GM18508 (cell line): ENCODE measurements around the gene PPM1K.
"Not testable (repeated sequence)": the region's sequence is repeated elsewhere in the genome, so short reads cannot be mapped to it uniquely, and the experiment has no call there.

Experiments
- ATAC-seq: cut with Tn5 transposase; IDR thresholded peaks from one replicate; pipeline ENCODE4 v1.9.1; 2021; ENCODE audit warnings: moderate number of reproducible peaks; ENCODE audit not compliant: insufficient read depth, unreplicated experiment

The PPM1K gene

DNA sequence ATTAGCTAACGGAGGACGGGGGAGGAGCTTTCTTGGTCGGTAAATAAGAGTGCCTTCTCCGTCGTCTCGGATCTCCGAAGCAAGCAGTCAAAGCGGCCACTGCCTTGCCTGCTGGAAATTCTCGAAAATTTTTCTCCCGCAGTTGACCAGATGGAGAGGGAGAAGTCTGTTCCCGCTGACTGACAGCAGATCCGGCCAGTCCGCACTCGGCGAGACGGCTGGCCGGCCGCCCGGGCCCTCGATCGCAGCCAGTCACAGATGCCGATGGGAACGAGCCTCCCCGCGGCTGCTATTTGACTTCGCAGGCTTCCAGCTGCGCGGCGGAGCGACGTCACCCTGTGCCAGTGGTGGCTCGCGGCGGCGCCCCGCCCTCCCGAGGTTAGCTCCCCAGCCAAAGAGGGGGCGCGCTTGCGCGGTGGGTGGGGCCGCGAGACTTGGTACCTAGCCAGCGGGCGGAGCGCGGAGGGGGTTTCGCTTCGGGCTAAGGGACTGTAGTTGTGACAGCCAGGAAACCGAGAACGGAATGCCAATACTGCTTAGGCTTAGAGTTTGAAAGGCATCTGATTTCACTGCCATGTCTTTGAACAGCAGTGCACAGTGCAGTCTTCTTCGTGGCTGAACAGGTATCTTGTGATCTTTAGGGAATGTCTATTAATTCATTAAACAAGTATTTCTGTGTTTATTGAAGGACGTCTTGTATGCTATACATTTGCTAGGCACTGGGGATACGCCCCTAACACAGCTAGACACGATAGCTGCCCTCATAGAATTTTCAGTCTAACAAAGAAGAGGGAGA, at the start of gene PPM1K:
Gene PPM1K (minus strand): TSS at position 123 of the 796 bp plus-strand sequence. CDS start 5,978 bp downstream, outside the sequence.
- peak; percentile 72 for ATAC-seq

DNA sequence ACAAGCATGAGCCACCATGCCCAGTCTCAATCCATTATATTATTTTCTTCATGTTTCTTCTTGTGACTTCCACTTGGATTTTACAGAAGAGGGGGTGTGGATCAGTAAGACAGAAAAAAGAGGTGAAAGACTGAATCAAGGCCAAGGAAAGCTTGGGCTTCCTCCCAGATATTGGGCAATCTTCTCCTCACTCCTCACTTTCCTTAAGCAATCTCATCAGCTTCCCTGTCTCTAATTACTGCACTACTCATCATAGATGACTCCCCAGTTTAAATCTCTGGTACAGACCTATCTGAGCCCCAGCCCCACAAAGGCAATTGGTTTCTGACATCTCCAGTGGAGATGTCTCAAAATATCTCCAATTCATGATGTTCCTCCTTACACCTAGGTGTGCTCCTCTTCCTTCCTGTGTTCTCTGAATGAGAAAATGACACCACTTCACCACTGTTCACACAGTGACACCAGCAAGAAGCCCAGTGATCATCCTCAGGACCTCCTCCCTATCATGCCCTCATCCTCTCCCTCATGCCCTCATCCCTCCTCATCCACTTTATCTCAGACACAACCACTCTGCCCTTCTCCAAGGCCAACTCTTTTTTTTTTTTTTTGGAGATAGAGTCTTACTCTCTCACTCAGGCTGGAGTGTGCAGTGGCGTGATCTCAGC, 49.5 kb upstream of the PPM1K start:
- ATAC-seq, result no peak

DNA sequence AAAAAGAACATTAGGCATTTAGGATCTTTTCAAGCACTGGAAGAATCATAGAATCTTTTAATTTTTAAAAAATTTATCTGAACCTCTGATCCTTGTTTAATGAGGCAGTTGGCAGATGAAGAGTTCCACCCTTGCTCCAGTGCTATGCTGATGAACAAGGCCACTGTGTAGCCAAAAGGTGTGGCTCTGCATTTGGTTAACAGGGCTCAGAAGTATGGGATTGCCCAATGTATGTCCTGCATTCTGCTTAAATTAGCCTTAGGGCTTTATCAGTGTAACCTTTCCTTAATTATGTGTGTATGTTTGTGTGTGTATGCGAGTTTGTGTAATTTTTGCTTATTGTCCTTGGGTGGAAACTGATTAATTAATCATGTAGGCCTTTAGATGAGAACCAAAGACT, 43.3 kb upstream of the PPM1K start:
- no peak for ATAC-seq

DNA sequence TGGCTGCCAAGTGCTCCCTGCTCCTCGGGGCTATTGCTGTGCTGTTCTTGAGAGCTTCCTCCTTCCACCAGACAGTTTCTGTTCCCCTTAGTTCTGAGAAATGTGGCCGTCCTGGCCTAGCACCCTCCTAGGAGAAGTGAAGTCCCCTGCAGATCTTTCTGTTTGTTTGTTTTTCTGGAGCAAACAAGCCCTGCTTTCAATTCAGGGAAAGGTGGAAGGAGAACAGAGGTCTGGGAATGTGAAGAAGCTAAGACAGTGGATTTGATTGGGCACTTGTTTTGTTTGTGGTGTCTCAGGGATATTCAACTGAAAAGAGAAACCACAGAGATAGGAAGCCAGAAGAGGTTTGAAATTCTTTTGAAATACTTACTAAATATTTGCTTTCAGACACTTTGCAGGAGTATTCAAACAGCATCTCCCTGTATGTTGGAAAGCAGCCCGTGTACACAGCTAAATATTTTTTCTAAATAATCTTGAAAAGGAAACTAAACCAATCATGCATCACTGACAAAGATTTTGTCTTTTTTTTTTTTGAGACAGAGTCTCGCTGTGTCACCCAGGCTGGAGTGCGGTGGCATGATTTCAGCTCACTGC, 36.5 kb upstream of the PPM1K start:
- ATAC-seq, result peak; percentile 95

DNA sequence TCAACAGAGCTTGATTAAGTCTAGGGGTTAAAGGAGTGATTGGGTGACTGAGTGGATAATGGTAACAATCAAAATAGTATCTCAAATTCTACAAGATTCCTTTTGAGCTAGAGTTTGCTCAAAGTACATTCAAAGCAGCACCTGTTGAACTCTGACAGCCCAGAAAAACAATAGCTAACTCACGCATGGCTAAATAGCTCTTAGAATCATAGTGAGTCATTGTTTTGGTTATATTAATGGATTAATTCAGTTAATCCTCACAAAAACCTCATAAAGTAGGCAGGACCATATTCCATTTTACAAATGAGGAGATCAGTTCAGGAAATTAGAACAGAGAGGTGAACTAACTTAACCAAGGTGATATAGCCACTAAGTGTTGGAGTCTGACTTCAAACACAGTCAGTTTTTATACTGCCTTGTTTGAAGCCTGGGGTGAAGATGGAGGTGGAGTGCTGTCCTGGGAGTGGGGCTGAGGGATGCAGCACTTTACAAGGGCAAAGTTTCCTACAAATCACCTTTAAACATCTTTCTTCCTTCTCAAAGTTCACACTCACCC, 35.9 kb upstream of the PPM1K start:
- ATAC-seq, result peak; percentile 39

DNA sequence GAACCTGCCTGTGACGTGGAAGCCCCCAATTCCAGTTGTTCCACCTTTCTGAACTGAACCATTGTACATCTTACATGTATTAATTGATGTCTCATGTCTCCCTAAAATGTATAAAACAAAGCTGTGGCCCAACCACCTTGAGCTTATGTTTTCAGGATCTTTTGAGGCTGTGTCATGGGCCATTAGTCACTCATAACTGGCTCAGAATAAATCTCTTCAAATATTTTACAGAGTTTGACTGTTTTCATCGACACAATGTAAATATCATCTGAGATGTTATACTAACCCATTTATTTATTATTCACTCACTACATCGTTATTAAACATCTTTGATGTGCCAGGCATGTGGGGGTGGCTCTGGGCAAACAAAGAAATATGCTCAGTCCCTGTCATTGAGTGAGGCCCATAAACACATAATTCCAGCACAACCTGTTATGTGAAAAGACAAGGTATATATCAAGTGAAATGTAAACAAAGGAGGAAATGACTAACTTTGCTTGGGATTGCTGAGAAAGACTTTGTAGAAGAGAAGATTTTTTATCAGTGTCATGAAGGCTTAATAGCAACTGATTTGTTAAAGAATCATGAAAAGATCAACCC, 34.5 kb upstream of the PPM1K start:
- no peak for ATAC-seq

DNA sequence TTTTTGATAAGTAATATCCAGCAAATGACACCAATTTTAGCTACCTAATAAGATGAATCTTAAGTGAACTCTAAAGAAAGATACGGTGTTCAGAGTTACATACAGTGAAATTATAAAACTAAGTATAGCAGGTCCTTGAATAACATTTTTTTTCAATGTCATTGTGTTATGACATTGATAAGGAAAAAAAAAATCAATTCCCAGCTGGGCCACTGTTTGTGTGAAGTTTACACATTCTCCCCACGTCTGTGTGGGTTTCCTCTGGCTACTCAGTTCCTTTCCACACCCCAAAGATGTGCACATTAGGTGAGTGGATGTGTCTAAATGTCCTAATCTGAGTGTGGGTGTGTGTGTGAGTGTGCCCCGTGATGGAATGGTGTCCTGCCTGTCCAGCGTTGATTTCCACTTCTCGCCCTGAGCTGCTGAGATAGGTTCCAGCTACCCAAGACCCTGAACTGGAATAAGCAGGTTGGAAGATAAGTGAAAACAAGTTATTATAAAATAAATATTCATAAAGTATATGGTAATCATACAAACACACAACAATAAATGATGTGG, 31.2 kb upstream of the PPM1K start:
- no peak for ATAC-seq

DNA sequence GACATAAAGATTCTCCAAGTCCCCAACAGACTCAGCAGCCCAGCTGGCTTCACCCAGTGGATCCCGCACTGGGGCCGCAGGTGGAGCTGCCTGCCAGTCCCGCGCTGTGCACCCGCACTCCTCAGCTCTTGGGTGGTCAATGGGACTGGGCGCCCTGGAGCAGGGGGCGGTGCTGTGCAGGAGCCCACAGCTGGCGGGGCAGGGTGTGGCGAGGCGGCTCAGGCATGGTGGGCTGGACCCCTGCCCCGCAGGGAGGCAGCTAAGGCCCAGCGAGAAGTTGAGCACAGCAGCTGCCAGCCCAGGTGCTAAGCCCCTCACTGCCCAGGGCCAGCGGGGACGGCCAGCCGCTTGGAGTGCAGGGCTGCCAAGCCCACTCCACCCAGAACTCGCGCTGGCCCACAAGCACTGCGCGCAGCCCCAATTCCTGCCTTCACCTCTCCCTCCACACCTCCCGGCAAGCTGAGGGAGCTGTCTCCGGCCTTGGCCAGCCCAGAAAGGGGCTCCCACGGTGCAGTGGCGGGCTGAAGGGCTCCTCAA, 28.8 kb upstream of the PPM1K start:
- not testable (repeated sequence) for ATAC-seq

DNA sequence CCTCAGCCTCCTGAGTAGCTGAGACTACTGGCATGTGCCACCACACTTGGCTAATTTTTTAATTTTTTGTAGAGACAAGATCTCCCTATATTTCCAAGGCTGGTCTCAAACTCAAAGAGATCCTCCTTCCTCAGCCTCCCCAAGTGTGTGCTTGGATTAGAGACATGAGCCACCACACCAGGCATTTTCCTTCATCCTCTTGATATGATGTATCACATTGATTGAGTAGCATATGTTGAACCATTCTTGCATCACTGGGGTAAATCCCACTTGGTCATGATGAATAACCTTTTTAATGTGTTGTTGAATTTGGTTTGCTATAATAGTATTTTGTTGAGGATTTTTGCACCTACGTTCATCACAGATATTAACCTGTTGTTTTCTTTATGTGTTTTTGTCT, 24.2 kb upstream of the PPM1K start:
- ATAC-seq, result no peak

DNA sequence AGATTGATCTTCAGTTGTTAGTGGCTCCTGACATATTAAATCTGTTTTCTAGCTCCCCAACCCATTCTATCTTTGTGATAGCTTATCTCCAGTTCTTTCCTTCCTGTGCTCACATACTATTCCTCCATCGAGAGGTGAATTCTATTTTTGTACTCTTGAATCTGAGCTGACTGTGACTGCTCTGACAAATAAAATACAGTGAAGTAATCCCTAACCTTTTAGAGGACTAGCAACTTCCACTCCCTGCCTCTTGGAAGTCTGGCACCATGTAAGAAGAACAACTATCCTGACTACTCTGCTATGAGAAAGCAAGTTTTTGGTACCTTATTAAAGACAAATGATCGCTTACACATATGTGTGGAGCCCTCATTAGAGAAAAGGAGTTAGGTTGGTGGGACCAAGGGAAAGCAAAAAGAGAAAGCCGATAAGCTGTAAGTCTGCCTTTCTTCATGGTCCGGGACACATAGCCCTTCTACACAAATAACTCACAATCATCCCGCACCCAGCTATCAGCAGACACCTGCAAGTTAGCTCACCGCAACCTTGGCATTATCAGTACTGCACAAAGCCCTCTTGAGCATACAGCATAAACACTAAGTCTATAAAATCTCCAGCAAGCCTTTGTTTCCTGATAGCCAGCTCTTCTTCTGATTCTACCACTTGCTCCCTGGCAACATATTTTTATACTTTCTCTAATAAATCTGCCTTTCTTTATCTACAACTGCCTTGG, 13.5 kb upstream of the PPM1K start:
- no peak for ATAC-seq

DNA sequence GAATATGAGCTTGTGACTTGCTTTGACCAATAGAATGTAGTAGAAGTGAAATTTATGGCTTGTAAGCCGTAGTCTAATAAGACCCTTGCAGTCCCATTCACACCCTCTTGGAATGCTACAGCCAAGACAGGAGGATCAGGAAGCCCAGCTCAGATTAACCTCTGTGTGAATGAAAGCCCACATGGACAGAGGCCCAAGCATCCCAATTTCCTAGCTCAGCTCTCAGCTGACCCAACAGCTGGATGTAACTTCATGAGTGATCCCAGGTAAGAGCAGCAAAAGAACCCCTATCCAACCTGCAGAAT, 12.8 kb upstream of the PPM1K start:
- no peak for ATAC-seq

DNA sequence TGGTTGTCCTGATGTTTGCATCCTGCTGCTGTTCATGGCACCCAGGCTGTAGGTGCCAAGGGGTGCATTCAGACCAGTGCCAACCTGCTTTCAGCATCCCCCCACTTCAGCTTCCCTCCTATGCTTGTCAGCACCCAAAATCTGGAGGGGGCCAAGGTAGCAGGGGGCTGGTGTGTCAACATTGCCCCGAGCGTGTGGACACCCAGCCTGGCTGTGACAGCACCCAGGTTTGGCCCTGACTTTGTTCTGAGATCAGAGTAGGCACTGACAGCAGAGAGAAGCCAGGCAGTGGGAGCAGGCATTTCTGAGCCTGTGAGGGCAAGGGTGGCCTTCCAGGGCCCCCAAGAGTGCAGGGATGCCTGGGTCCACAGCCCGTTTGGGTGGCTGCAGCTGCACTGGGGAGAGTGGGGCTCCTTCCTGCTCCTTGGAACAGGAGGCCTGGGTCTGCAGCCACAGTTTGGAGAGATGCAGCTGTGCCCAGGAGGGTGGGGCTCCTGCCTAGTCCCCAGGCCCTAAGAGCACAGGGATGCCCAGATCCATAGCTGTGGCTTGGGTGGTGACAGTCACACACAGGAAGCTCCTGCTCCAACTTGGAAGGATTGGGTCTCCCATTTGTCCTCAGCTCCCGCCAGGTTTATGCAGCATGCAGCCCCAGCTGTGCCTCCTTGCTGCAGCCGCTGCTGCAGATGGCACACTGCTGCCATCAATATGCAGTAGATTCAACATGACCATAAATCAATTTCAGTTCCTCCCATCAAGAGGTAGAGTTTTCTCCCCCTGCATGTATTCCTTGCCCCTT, 12.3 kb upstream of the PPM1K start:
- no peak for ATAC-seq

DNA sequence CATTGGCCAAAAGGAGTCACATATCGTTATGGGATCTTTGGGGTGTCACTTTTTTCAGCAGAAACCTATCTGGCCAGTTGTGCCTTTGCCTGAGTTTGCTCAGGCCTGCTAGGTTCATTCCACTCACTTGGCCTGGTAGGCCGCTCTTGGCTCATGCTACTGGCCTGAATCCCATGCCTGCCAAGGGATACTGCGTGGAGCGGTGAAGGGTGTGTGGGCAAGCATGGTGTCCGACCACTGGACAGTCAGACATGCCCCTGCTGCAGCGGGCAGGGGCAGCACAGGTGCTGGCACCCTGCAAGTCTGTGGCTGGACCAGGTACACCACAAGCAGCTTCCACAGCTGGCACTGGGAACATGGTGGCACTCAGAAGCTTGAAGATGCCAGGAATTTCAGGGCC, 11.3 kb upstream of the PPM1K start:
- no peak for ATAC-seq

DNA sequence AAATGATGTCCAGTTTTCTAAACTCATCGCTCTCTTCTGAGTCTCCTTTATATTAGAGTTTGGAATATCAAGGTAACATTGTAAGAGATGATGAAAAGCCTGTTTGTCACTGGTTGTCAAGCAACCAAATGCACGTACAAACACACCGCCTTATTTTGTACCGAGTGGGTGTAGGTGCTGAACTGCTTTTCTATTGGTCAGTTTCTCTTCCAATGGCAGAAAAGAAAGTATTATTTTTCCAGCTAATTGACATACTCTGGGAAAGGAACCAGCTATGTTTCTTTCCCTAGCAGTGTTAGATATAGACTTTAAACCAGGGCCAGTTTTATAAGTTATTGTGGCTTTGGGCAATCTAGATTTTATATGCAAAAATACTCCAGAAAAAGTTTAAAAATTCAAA, 6.6 kb upstream of the PPM1K start:
- no peak for ATAC-seq

DNA sequence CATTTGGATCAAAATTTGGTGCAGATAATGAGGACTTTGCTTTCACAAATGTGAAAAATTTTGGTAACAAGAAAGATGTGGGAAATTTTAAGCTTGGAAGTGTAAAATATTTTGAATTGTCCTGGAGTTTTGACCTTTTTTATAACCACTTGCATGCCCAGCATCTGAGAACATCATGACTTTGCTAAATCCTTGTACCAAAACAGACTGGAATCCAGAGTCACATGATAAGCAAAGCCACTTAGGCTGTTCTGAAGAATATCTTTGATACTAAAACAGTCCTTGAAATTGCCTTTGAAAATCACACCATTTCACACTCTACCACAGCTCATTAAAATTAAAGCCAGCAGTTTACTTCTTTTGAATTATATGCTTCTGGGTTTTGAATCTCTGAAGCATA, 2.5 kb upstream of the PPM1K start:
- no peak for ATAC-seq

DNA sequence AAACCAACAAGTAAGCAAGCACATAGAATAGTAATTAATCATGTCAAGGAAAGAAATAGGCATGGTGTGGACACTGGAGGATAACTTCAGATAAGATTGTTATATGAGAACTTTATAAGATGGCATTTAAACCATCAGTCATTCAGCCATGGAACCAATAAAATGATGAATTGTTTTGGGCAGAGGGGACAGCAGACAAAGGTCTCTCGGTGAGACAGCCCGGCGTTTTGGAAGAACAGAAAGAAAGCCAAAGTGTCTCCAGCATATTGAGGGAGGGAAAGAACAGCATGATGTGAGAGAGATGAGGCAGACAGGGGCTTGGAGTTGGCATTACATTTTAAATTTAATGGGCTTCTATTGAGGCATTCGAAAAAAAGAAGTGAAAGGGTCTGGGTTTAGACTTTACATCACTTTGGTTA, 883 bp upstream of the PPM1K start:
- ATAC-seq, result no peak

DNA sequence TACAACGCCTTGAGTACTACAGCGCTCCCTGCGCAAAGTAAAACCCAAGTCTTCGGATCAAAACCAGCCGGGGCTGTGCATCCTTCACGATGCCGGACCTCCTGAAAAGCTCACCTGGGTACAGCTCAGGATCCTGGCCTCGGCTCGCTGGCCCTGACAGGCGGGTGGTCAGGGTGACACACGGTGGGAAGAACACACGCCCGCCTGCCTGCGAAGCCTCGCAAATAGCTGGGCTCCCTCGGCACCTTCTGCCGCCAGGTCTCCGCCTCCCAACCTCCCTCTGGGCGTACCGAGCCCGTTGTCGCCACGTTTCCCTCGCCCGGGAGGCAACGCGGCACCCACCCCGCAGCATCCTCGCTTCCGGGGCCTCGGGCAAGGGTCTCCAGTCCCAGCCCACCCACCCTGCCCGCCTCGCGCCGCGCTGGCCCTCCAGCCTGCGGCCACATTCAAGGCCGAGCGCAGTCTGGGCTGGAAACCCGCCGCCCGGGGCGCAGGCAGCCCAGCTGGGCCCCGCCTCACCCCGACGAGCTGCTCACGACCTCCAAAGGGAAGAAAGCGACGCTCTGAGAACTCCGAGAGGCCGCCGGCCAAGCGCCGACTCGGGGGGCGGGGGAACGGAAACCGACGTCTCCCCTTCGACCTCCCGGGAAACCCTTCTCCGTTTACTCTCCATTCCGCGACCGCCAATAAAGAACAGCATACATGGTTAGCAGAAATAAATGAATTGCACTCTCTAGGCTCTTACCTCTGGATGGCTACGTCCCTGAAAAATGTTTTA, 511 bp downstream of the PPM1K start:
- no peak for ATAC-seq

DNA sequence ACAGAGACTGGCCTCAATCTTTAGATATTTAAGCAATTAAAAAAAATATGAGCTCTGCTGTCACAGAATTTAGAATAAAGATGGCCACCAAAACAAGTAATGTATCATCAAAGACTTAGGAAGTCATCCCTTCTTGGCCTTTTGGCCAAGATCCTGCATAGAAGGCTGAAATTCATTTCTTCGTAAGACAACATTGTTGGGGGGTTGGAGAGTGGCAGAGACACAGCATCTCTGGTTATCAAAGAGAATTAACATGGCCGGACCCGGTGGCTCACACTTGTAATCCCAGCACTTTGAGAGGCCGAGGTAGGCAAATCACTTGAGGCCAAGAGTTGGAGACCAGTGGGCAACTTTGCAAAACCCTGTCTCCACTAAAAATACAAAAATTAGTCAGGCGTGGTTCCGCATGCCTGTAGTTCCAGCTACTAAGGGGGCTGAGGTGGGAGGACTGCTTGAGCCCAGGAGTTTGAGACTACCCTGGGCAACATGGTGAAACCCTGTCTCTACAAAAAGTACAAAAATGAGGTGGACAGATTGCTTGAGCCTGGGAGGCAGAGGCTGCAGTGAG, 4.0 kb downstream of the PPM1K start:
- ATAC-seq, result no peak
